Hepatocyte (in vitro differentiated cells): ENCODE results near the gene TPTE2. TPM values are rescaled to one million over a fixed set of nuclear protein-coding genes. Genes with fewer than 3 reads are reported as not detected.

Source experiments
- DNase-seq: peaks from one replicate; pipeline ENCODE4 v3.0.0-alpha.2; 2016; ENCODE audit warnings: low spot score
- H2AFZ ChIP-seq: fragments of 200-600 bp; sonication (generic); 2 replicates; pipeline ENCODE4 v1.6.0; 2016; ENCODE audit warnings: antibody characterized with exemption, mild to moderate bottlenecking
- H3K27ac ChIP-seq: fragments of 200-600 bp; sonication (generic); 2 replicates; pipeline ENCODE4 v1.5.1; 2016; ENCODE audit warnings: mild to moderate bottlenecking
- H3K27me3 ChIP-seq: fragments of 200-600 bp; sonication (generic); 2 replicates; pipeline ENCODE4 v1.6.1; 2016
- H3K36me3 ChIP-seq: fragments of 200-600 bp; sonication (generic); replicated peaks from 2 replicates; pipeline ENCODE4 v1.5.1; 2016; ENCODE audit warnings: low read depth; ENCODE audit not compliant: insufficient read depth
- H3K4me1 ChIP-seq: fragments of 200-600 bp; sonication (generic); 2 replicates; pipeline ENCODE4 v1.5.1; 2016; ENCODE audit warnings: mild to moderate bottlenecking, moderate library complexity; ENCODE audit not compliant: insufficient read depth
- H3K4me2 ChIP-seq: fragments of 200-600 bp; sonication (generic); 2 replicates; pipeline ENCODE4 v1.6.0; 2016
- H3K4me3 ChIP-seq: fragments of 200-600 bp; sonication (generic); 2 replicates; pipeline ENCODE4 v1.5.1; 2016; ENCODE audit warnings: mild to moderate bottlenecking
- H3K79me2 ChIP-seq: fragments of 200-600 bp; sonication (generic); 2 replicates; pipeline ENCODE4 v1.6.0; 2017; ENCODE audit warnings: mild to moderate bottlenecking
- H3K9me2 ChIP-seq: fragments of 200-600 bp; sonication (generic); replicated peaks from 2 replicates; pipeline ENCODE4 v1.6.0; 2017; ENCODE audit warnings: mild to moderate bottlenecking; ENCODE audit not compliant: insufficient read depth
- H3K9me3 ChIP-seq: fragments of 200-600 bp; sonication (generic); 2 replicates; pipeline ENCODE4 v1.5.1; 2016; ENCODE audit warnings: low read depth, mild to moderate bottlenecking
- H4K20me1 ChIP-seq: fragments of 200-600 bp; sonication (generic); 2 replicates; pipeline ENCODE4 v1.6.0; 2016; ENCODE audit warnings: mild to moderate bottlenecking; ENCODE audit not compliant: insufficient read depth, poor library complexity, severe bottlenecking
- EZH2 ChIP-seq: fragments of 200-600 bp; sonication (generic); IDR thresholded peaks from 2 replicates; pipeline ENCODE4 v1.6.1; 2016; ENCODE audit warnings: antibody characterized with exemption, mild to moderate bottlenecking, borderline replicate concordance
- EZH2phosphoT487 ChIP-seq: fragments of 200-600 bp; sonication (generic); IDR thresholded peaks from one replicate; pipeline ENCODE4 v1.6.1; 2018; ENCODE audit warnings: antibody characterized with exemption, mild to moderate bottlenecking, low read depth, moderate library complexity; ENCODE audit not compliant: unreplicated experiment, severe bottlenecking
- WGBS: methylation state at CpG from one replicate; pipeline ENCODE4 v1.1.6; 2016; ENCODE audit warnings: low lambda C conversion rate; ENCODE audit errors: missing lambda C conversion rate; 5-methylcytosine and 5-hydroxymethylcytosine counted together
- polyA plus RNA-seq: library from polyadenylated mRNA; unstranded; fragments of >200 nt; fragmentation: Nextera tagmentation; extraction: Ambion mirVana; gene quantifications from 2 replicates; pipeline ENCODE4 v1.2.1, GENCODE V29; 2016
- total RNA-seq: library from RNA; depleted of rRNA; stranded (reverse); fragments of >200 nt; gene quantifications from 2 replicates; pipeline ENCODE4 v1.2.3, GENCODE V29; 2014
- TF ChIP-seq, protein P1 (sequence below): fragments of 200-600 bp; sonication (generic); IDR thresholded peaks from 2 replicates; pipeline ENCODE4 v1.5.1; 2016; ENCODE audit warnings: antibody characterized with exemption, mild to moderate bottlenecking; ENCODE audit not compliant: poor library complexity

The TPTE2 gene
- total and polyA plus RNA-seq, 2 experiments from 2014 or later, result not detected

DNA sequence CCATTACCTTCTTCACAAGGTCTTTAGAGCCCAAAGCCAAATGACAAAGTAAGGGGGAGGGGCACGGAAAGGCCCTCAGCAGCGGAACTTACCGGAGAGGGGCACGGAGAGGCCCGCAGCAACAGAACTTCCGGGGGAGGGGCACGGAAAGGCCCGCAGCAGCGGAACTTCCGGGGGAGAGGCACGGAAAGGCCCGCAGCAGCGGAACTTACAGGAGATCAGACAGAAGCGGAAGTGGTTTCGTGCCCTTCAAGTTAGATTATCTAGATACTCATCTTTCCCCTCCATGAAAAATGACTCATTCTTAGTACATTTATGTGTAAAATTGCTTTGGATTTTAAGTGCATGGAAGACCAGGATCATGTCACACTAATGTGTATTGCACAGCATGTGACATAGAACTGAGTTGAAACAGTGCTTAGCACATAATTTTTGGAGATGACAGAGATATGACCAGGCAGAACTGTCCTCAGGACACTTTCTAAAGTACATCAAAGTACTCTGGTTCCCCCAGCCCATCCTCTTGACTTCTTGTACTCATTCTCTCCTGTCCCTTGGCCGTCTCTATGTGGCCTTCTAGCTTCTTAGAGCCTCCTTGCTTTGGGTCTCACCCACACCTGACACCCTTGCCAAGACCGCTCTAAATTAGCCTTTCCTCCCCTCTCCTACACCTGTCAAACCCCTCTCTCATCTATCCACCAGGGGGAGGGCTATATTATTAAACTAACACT lies 25.7 kb upstream of the TPTE2 start:
- Histone ChIP-seq H3K27ac (no peak overlapping the region), H3K36me3 (no peaks in the 10 kb centered on the region), H2AFZ (no peak overlapping the region), H3K4me2 (no peak overlapping the region), H3K9me3 (no peaks in the 10 kb centered on the region), H3K79me2 (no peaks in the 10 kb centered on the region), H3K4me3 (no peak overlapping the region), H3K27me3 (no peaks in the 10 kb centered on the region), H4K20me1 (no peaks in the 10 kb centered on the region), H3K4me1 (no peaks in the 10 kb centered on the region), H3K9me2 (no peaks in the 10 kb centered on the region)
- TF ChIP-seq EZH2phosphoT487 (no peak), EZH2 (no peak)
- TF ChIP-seq, protein P1, sequence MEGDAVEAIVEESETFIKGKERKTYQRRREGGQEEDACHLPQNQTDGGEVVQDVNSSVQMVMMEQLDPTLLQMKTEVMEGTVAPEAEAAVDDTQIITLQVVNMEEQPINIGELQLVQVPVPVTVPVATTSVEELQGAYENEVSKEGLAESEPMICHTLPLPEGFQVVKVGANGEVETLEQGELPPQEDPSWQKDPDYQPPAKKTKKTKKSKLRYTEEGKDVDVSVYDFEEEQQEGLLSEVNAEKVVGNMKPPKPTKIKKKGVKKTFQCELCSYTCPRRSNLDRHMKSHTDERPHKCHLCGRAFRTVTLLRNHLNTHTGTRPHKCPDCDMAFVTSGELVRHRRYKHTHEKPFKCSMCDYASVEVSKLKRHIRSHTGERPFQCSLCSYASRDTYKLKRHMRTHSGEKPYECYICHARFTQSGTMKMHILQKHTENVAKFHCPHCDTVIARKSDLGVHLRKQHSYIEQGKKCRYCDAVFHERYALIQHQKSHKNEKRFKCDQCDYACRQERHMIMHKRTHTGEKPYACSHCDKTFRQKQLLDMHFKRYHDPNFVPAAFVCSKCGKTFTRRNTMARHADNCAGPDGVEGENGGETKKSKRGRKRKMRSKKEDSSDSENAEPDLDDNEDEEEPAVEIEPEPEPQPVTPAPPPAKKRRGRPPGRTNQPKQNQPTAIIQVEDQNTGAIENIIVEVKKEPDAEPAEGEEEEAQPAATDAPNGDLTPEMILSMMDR, result no peak
- 80% methylated on average over 16 of the region's 17 CpGs for WGBS
- no peak for DNase-seq

DNA sequence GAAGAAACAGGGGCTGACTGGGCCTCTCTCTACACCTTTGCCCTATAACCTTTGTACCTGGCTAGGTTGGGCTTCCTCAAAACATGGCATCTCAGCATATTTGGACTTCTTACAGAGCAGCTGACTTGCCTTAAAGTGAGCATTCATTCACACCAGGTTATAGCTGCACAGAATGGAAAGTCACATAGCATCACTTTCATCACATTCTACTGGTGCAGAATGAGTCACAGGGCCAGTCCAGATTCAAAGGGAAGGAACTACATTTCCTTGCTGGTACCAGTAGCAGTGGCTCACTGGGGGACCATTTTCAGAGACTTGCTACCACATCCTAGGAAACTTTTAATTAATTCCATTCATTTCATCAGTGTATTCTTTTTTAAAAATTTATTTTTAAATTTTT lies 20.3 kb upstream of the TPTE2 start:
- Histone ChIP-seq H3K36me3 (no peaks in the 10 kb centered on the region), H3K4me3 (no peak overlapping the region), H3K27me3 (no peaks in the 10 kb centered on the region), H3K27ac (no peak overlapping the region), H2AFZ (no peak overlapping the region), H3K4me1 (no peaks in the 10 kb centered on the region), H3K9me3 (no peaks in the 10 kb centered on the region), H4K20me1 (no peaks in the 10 kb centered on the region), H3K4me2 (no peak overlapping the region), H3K9me2 (no peaks in the 10 kb centered on the region), H3K79me2 (no peaks in the 10 kb centered on the region)
- no peak for TF ChIP-seq EZH2
- no peak for TF ChIP-seq EZH2phosphoT487
- TF ChIP-seq, protein P1, result no peak
- no peak for DNase-seq

DNA sequence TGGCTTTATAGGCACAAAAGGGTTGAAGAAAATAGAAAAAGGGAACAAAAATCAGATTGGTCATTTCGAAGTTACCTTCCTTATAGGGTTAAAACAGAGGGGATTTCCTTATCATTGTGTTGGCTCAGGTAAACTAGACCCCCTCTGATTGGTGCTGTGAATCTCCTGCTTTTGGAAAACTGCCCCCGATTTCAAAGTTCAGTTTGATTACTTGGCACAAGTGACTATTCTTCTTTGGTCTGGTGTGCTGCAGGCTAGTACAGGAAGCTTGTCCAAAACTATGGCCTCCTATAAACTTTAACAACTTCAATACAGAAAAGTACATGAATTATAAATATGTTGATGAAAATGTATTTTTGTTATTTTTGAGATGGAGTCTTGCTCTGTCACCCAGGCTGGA lies 13.9 kb upstream of the TPTE2 start:
- H3K4me2 ChIP-seq, result no peak overlapping the region
- H3K79me2 ChIP-seq, result no peaks in the 10 kb centered on the region
- no peak overlapping the region for H3K27ac ChIP-seq
- no peak for TF ChIP-seq EZH2
- no peaks in the 10 kb centered on the region for H3K36me3 ChIP-seq
- H3K9me2 ChIP-seq, result no peaks in the 10 kb centered on the region
- no peaks in the 10 kb centered on the region for H4K20me1 ChIP-seq
- no peaks in the 10 kb centered on the region for H3K9me3 ChIP-seq
- WGBS, result 42% methylated on average over 2 of the region's 2 CpGs
- no peak overlapping the region for H2AFZ ChIP-seq
- H3K4me1 ChIP-seq, result no peaks in the 10 kb centered on the region
- H3K27me3 ChIP-seq, result no peaks in the 10 kb centered on the region
- H3K4me3 ChIP-seq, result no peak overlapping the region
- DNase-seq, result no peak

DNA sequence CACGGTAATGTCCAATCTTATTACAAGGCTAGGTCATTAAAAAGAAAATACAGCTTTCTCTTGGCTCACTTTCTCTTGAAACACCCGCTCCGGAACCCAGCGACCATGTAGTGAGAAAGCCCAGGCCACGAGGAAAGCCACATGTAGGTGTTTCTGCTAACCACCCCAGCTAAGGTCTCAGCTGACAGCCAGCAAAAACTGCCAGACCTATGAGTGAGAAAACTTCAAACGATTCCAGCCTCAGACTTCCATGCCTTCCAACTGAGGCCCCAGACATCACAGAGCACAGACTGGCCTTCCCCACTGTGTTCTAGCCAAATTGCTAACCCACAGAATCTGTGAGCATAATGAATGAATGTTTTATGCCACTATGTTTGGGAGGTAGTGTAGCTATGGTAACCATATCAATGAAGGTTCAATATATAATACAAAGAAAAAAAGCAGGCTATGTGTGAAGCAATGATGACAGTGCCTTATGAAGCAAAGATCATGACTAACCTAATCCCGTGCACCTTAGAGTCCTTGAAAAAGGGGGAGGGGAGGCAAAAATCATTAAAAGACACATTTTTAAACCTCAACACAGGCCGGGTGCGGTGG lies 11.9 kb upstream of the TPTE2 start:
- TF ChIP-seq EZH2phosphoT487, result no peak
- TF ChIP-seq, protein P1, result no peak
- no peak for TF ChIP-seq EZH2
- 78% methylated on average over 9 of the region's 9 CpGs for WGBS
- Histone ChIP-seq H3K4me2 (no peak overlapping the region), H3K9me2 (no peaks in the 10 kb centered on the region), H3K79me2 (no peaks in the 10 kb centered on the region), H3K36me3 (no peaks in the 10 kb centered on the region), H3K4me3 (no peak overlapping the region), H2AFZ (no peak overlapping the region), H3K27me3 (no peaks in the 10 kb centered on the region), H3K9me3 (no peaks in the 10 kb centered on the region), H3K4me1 (no peaks in the 10 kb centered on the region), H4K20me1 (no peaks in the 10 kb centered on the region), H3K27ac (no peak overlapping the region)
- no peak for DNase-seq
